T-helper 2 cell (primary cell): Measurements from ENCODE around the gene TRIM22.
A peak's percentile ranks its signal among the peaks of the same experiment; 100 is the strongest.
"Not testable (repeated sequence)": the region's sequence is repeated elsewhere in the genome, so short reads cannot be mapped to it uniquely, and the experiment has no call there.

ENCODE experiments used
- DNase-seq, 5 experiments: peaks; one replicate each; pipeline versions ENCODE4 v3.0.0 to v3.0.0-alpha.2; 2012 to 2022
- total RNA-seq, 2 donors: gene quantifications; one replicate each; lab custom pipeline; 2026; lab: John Stamatoyannopoulos, UW

TRIM22 gene
- total RNA-seq = 329 to 396 reads per million in 2 donors

GRCh38 chr11:5689551-5689983 lies at the start of gene TRIM22:
Gene TRIM22 (plus strand): TSS chr11:5689790. CDS start chr11:5696233, 6,443 bp downstream.
- peak in 4 of 5 experiments; percentile 14 to 81 (median 37) for DNase-seq

- no peak for DNase-seq
Observed at GRCh38 chr11:5639953-5640352, 49.6 kb upstream of the TRIM22 start.

- DNase-seq = peak in 1 of 5 experiments; percentile 31
Observed at GRCh38 chr11:5643585-5643984, 46.0 kb upstream of the TRIM22 start.

- DNase-seq = no peak
Observed at GRCh38 chr11:5646139-5646538, 43.5 kb upstream of the TRIM22 start.

- no peak for DNase-seq
Observed at GRCh38 chr11:5655474-5655873, 34.1 kb upstream of the TRIM22 start.

GRCh38 chr11:5656956-5657355 lies 32.6 kb upstream of the TRIM22 start:
- DNase-seq = not testable (repeated sequence)

GRCh38 chr11:5658318-5658717 lies 31.3 kb upstream of the TRIM22 start:
- no peak for DNase-seq

GRCh38 chr11:5663511-5663910 lies 26.1 kb upstream of the TRIM22 start:
- DNase-seq = no peak

- DNase-seq = no peak
Observed at GRCh38 chr11:5665051-5665570, 24.5 kb upstream of the TRIM22 start.

- DNase-seq = no peak
Observed at GRCh38 chr11:5665746-5666401, 23.7 kb upstream of the TRIM22 start.

- no peak for DNase-seq
Observed at GRCh38 chr11:5666402-5666793, 23.2 kb upstream of the TRIM22 start.

- no peak for DNase-seq
Observed at GRCh38 chr11:5671831-5672230, 17.8 kb upstream of the TRIM22 start.

- no peak for DNase-seq
Observed at GRCh38 chr11:5674391-5674790, 15.2 kb upstream of the TRIM22 start.

- no peak for DNase-seq
Observed at GRCh38 chr11:5679811-5680210, 9.8 kb upstream of the TRIM22 start.

GRCh38 chr11:5682890-5683441 lies 6.6 kb upstream of the TRIM22 start:
- DNase-seq = not testable (repeated sequence)

GRCh38 chr11:5683620-5684019 lies 6.0 kb upstream of the TRIM22 start:
- DNase-seq = peak in 3 of 5 experiments; percentile 18 to 31 (median 22)

GRCh38 chr11:5684036-5684645 lies 5.4 kb upstream of the TRIM22 start:
- DNase-seq = peak in 1 of 5 experiments; percentile 2

GRCh38 chr11:5684646-5685362 lies 4.8 kb upstream of the TRIM22 start, which contains the start of gene TRIM5:
Gene TRIM5 (minus strand): TSS chr11:5685074. CDS start chr11:5680177, 4,897 bp downstream.
- DNase-seq = peak; percentile 33 to 83 (median 65)

GRCh38 chr11:5686426-5686825 lies 3.2 kb upstream of the TRIM22 start:
- no peak for DNase-seq

- no peak for DNase-seq
Observed at GRCh38 chr11:5688482-5688881, 1.1 kb upstream of the TRIM22 start.

- DNase-seq = no peak
Observed at GRCh38 chr11:5690216-5690615, 626 bp downstream of the TRIM22 start.

GRCh38 chr11:5690736-5691135 lies 1.1 kb downstream of the TRIM22 start:
- no peak for DNase-seq
